NB4 (cell line): ENCODE results near the gene MYL12B.

Source experiments
- CTCF ChIP-seq: IDR thresholded peaks from one replicate; pipeline ENCODE4 v1.5.1; 2012; ENCODE audit warnings: low read depth, low read length
- MYC ChIP-seq: IDR thresholded peaks from 2 replicates; pipeline ENCODE4 v1.6.1; 2011; ENCODE audit warnings: low read depth, low read length
- POLR2A ChIP-seq: IDR thresholded peaks from 2 replicates; pipeline ENCODE4 v1.6.1; 2011; ENCODE audit warnings: mild to moderate bottlenecking; ENCODE audit not compliant: insufficient read length; ENCODE audit errors: extremely low read depth
- TF ChIP-seq, protein P1 (sequence below): IDR thresholded peaks from 2 replicates; pipeline ENCODE4 v1.6.1; 2011; ENCODE audit warnings: low read depth, low read length

DNA sequence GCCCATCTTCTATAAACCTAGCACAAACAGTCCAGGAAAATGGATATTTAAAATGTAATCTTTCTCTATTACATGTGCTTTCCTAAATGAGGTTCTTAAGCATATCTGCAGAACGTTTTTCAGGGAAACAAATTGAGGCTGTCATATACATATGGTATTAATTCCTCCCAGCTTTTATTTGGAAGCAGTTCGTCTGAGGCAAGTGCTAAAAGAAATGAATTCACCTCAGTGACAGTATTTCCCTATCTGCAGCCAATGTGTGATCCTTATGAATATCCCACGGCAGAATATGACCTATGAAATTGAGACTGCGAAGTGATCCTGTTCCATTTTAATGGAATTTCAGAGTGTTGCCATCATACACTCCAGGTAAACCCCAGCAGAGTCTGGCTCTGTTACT lies 49.3 kb upstream of the MYL12B start:
- TF ChIP-seq CTCF (no peak), POLR2A (no peak), MYC (no peak)
- TF ChIP-seq, protein P1, sequence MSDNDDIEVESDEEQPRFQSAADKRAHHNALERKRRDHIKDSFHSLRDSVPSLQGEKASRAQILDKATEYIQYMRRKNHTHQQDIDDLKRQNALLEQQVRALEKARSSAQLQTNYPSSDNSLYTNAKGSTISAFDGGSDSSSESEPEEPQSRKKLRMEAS: no peak
